Measurements from ENCODE around the gene P2RX6. TPM values are rescaled to one million over a fixed set of nuclear protein-coding genes. Genes with fewer than 3 reads are reported as not detected.

P2RX6 gene
- total and polyA plus RNA-seq, 9 of the 15 experiments (the other 6 are each of a cell fraction or from before 2014, with no cell fraction given), result 0.01 to 3.9 (median 1.5) TPM; not detected in 1

- ATAC-seq (no peak), DNase-seq (ENCODE audit: extremely low read depth in 1 of 4, low spot score in 3 of 4) (peak in 1 of 4 experiments; percentile 61), FAIRE-seq (no peak)
- in situ Hi-C loops (cut with MboI), result loop anchor here (5.0 kb wide), 1 partner anchor 373 kb away; no protein-coding TSS in a partner anchor
- Histone ChIP-seq H3K9ac (ENCODE audit: insufficient read depth in 1 of 2, low read depth in 2 of 2, low read length in 2 of 2) (peak overlapping the region in 1 of 2 experiments; percentile 75; a peak in 2 of 4 replicates), H3K4me1 (replicated peaks in 1 of 2; ENCODE audit: control insufficient read depth in 2 of 2, insufficient read depth in 2 of 2, low read length in 2 of 2) (peaks cover 26 to 40% of the 10 kb centered on the region in 2 experiments), H3K9me3 (replicated peaks; ENCODE audit: control insufficient read depth, insufficient read depth, low read depth, low read length) (no peaks in the 10 kb centered on the region), H3K79me2 (ENCODE audit: control insufficient read depth, insufficient read depth, low read length) (no peaks in the 10 kb centered on the region), H3K4me3 (no peak overlapping the region), H3K9me1 (ENCODE audit: control insufficient read depth, insufficient read depth, low read length) (peaks cover 15% of the 10 kb centered on the region), H2AFZ (ENCODE audit: low read depth, low read length) (no peak overlapping the region), H3K4me2 (ENCODE audit: insufficient read depth, low read length) (no peak overlapping the region), H3K36me3 (ENCODE audit: control insufficient read depth, insufficient read depth, low read length) (no peaks in the 10 kb centered on the region), H3K27ac (ENCODE audit: extremely low read depth, low read depth, low read length) (no peak overlapping the region), H4K20me1 (replicated peaks; ENCODE audit: control insufficient read depth, insufficient read depth, low read length) (peaks cover 33% of the 10 kb centered on the region; the same call in 1 of the 2 replicates), H3K27me3 (ENCODE audit: control insufficient read depth in 2 of 2, insufficient read depth in 2 of 2, low read length in 2 of 2) (peaks cover 20 to 66% of the 10 kb centered on the region in 2 experiments; a peak in 4 of 5 replicates)
- WGBS (ENCODE audit: insufficient coverage, low coverage, missing lambda C conversion rate), result 29% methylated on average over 11 of the region's 11 CpGs
- CTCF ChIA-PET (ENCODE audit: low intra/inter-chr PET ratio), result no interaction called here
- intact Hi-C loops (cut with micrococcal nuclease), result loop anchor here (5.0 kb wide), 1 partner anchor 53 kb away; the partner anchor contains the start of gene THAP7
- POLR2A ChIA-PET, result interaction anchor here (0.6 to 6.1 kb wide), 12 partner anchors 9 to 840 kb away, joined by 3 to 54 read pairs (median 5); partner anchors contain the start of gene LRRC74B
- no TSS peak for BruUV-seq (replicated peaks)
- TF ChIP-seq RUNX1 (IDR thresholded peaks at IDR 0.05; ENCODE audit: low read depth), result 0 out of 2 replicates have a peak, but pooled peaks have one; percentile 15
- no peak for TF ChIP-seq WHSC1 (IDR thresholded peaks at IDR 0.05; ENCODE audit: low read length)
- TF ChIP-seq ATF3 (IDR thresholded peaks at IDR 0.05), result no peak
- 0 out of 2 replicates have a peak, but pooled peaks have one; percentile 23 for TF ChIP-seq ATF3 (CRISPR knock-in tag; conservative IDR thresholded peaks at IDR 0.05)
- TF ChIP-seq HNRNPLL (IDR thresholded peaks at IDR 0.05; ENCODE audit: low read depth, low read length, poor library complexity, severe bottlenecking), result peak; percentile 9
- peak; percentile 69; the same call in 1 of the 2 replicates for TF ChIP-seq ZNF184 (CRISPR knock-in tag; IDR thresholded peaks at IDR 0.05)
- TF ChIP-seq POLR2G (IDR thresholded peaks at IDR 0.05; ENCODE audit: low read depth, low read length), result no peak
- no peak for TF ChIP-seq ZMIZ1 (IDR thresholded peaks at IDR 0.05; ENCODE audit: low read depth in 2 of 2, low read length in 2 of 2)
- TF ChIP-seq MCM7 (IDR thresholded peaks at IDR 0.05), result 0 out of 4 replicates have a peak, but pooled peaks of 1 of the 2 experiments have one; percentile 68
- peak; percentile 22; the same call in 1 of the 2 replicates for TF ChIP-seq E4F1 (CRISPR knock-in tag; IDR thresholded peaks at IDR 0.05; ENCODE audit: borderline replicate concordance)
- no peak for TF ChIP-seq ZNF224 (CRISPR knock-in tag; IDR thresholded peaks at IDR 0.05)
- TF ChIP-seq GTF2F1 (IDR thresholded peaks at IDR 0.05; ENCODE audit: low read depth, low read length), result 0 out of 2 replicates have a peak, but pooled peaks have one; percentile 14
- TF ChIP-seq CHCHD3 (CRISPR knock-in tag; IDR thresholded peaks at IDR 0.05), result no peak
- no peak for TF ChIP-seq ZNF77 (CRISPR knock-in tag; IDR thresholded peaks at IDR 0.05)
Measured at GRCh38 chr22:21054714-21055563, 40.0 kb downstream of the P2RX6 start.

Data from K562 (cell line).